Islet of Langerhans (tissue), 1 donor: ENCODE results near the gene SHC4.
A peak's percentile ranks its signal among the peaks of the same experiment; 100 is the strongest.
"Not testable (repeated sequence)": the region's sequence is repeated elsewhere in the genome, so short reads cannot be mapped to it uniquely, and the experiment has no call there.

Experiments
- FAIRE-seq: peaks from one replicate; lab custom pipeline; 2011; peaks lifted over from hg19 to GRCh38; lab: Jason Lieb, UNC

The SHC4 gene, protein sequence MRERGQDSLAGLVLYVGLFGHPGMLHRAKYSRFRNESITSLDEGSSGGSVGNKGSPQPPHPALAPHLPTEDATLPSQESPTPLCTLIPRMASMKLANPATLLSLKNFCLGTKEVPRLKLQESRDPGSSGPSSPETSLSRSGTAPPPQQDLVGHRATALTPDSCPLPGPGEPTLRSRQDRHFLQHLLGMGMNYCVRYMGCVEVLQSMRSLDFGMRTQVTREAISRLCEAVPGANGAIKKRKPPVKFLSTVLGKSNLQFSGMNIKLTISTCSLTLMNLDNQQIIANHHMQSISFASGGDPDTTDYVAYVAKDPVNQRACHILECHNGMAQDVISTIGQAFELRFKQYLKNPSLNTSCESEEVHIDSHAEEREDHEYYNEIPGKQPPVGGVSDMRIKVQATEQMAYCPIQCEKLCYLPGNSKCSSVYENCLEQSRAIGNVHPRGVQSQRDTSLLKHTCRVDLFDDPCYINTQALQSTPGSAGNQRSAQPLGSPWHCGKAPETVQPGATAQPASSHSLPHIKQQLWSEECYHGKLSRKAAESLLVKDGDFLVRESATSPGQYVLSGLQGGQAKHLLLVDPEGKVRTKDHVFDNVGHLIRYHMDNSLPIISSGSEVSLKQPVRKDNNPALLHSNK

DNA sequence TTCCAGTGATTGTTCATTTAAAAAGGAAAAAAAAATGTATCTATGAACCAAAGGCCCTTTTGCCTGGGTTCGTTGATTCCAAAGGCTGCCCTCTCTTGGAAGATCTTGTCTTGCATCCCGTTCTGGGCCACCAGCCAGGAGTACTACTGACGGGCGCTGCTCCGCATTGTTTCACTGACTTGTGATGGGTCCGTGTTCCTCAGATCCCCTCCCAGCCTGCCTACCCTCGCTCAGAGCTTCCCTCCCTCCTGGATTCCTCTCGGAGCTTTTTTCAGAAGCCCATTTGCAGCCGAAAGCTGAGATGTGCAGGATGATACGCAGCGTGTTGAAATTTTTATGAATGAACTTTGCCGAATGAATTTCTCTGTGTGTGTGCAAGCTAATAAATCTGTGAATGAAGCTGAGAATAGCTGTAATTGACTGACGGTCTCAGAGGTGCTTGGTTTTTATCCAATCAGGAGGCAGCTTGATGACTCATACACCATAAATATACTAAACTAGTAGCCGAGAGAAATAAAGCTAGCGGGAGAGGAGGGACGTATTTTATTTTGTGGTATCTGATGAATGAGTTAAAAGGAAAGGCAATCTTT is at the start of gene SHC4:
SHC4 (minus strand) TSS at position 396 of the 590 bp plus-strand sequence. CDS start 904 bp downstream, outside the sequence.
- FAIRE-seq = peak; percentile 79

DNA sequence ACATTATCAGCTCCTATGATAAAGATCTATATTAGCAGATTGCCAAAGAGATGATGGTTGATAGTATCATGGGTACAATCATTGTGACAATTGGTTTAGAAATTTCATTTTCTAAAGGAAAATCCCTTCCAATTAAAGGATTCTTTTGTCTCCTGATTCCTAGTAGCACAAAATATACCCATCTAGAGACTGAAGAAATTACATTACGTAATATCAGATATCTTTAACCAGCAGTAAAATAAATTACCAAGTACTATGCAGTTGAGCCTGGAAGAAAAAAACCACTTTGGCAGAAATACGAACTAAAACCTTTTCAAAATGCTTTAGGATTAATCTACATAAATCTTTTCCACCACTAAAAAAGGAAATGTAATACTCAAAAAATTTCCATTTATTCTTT is 35.6 kb upstream of the SHC4 start:
- FAIRE-seq = no peak

DNA sequence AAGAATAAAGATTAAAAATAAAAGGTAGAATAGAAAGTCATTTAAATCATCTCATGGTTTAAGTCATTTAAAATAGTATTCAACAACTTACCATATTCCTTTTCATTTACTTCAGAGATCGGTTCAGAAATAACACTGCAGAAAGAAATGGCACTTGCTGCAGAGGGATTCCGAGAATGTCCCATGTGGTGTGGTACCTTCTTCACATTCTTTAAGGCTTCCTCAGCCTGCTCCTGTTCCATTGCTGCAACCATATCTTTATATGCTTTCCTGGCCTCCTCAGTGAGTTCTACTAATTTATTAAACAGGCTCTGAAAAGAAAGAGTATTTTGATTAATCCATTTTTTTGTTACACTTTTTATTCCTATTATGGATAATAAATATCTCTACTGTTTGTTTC is 32.6 kb upstream of the SHC4 start:
- FAIRE-seq = no peak

DNA sequence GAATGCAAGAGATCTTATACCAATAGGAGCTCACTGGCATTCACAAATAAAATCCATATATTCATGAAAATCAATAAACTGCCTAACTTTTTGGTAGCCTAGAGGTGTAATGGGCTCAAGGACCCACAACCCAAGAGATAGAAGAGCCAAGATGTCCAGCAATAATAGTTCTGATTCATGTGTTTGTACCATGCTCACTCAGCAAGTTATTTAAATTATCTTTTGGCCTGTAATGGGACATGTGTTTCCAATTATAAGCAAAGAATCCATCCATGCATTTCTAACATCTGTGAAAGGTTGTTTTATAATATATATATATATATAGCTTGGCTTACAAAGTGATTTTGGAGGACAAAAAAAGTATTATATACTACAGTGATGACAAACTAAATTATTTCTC is 29.7 kb upstream of the SHC4 start:
- FAIRE-seq = no peak

DNA sequence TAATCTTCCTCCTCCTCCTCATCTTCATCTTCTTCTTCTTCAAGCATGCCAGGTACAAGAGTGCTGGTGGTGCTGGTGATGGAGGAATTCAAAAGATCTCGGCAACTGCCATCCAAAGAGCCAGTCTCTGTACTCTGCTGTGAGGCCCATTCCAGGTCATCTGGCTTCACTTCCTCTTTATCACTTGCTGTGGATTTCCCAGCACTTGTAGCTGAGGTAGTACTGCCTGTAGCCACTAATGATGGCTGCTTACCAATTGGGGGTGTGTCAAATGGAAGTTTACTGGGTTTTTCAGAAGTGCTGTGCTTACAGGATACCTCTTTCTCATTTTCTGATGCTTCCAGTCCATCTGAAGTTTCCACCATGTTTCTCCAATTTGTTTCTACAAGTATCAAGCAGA is 28.8 kb upstream of the SHC4 start:
- FAIRE-seq = no peak

DNA sequence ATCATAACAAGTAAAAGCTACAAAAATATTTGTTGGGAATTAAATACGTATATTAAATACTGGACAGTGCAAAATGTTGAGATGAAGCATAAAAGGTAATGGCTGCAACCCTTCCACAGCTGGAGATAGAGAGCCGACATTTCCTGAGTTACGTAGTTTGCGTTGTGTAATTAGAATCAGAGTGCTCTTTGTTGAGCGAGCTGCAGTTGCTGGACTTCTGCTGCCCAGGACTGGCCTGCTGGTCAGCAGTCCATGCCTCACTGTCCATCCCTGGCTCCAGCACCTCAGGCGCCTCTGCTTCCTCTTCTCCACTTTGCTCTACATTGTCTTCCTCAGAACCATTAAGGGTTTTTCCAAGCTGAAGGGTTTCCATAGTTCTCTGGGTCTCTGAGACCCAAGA is 28.4 kb upstream of the SHC4 start:
- FAIRE-seq = no peak

DNA sequence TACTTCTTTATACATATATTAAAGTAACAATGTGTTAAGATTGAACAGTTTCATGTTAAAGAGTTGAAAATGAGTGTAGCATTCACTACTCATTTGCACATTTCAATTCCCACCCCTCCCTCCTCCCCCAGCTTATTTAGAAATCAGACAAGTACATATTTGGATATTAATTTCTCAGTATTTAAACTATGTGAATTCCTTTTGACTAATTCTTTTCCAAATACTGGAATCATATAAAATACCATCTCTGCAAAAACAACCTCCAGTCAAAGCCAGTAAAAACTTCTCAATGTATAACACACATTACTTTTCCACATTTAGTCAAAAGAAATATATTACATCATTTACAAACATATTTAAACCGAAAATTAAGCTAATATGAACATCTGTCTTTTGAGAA is 25.5 kb upstream of the SHC4 start:
- FAIRE-seq = no peak

DNA sequence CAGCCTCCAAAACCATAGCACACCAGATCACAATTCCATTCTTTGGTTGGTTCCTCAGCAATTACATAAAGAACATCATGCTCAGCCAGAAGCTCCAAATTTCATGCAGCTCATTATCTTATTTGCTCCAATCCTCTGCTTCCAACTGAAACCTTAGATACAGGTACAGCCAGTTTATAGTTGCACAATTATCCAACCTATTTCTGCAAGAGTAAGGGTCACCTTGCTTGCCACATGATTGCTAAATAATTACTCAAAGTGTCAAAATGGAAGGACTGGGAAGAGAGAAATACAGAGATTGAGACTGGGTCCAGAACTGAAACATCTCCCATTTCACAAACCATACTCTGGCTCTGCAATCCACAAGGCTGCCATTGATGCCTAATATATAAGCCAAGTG is 23.4 kb upstream of the SHC4 start:
- no peak for FAIRE-seq

DNA sequence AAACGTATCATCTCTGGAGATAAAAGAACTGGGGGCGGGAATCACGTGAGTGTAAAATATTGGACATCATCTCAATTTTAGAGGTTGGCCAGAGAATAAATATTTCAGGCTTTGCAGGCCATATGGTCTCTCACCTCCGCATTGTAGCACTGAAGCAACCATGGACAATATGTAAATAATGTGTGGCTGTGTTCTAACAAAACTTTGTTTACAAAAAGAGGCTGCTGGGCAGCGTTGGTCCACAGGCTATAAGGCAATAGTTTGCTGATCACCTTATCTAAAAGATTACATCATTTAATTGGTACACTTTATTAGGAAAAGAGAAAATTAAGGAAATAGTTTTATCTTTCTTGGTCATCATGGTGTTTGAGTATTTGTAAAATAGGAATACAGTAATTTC is 22.5 kb upstream of the SHC4 start:
- no peak for FAIRE-seq

DNA sequence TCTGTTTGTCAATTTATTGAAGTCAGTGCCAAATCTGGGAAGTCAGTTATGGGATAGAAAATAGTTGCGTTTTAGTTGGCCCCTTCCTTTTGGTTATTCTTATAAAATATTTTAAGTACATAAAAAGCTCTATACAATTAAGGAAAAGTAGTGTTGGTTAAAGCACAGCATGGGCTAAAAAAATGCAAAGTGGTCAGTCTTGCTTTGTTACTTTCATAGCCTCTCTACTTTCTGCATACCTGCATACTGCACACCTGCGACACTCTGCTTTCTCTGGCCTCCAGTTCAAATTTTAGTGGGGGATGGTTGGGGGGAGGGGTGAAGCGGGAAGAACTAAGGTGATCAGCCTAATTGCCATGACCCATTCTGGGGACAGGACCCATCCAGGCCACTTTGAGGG is 21.8 kb upstream of the SHC4 start:
- FAIRE-seq = no peak

DNA sequence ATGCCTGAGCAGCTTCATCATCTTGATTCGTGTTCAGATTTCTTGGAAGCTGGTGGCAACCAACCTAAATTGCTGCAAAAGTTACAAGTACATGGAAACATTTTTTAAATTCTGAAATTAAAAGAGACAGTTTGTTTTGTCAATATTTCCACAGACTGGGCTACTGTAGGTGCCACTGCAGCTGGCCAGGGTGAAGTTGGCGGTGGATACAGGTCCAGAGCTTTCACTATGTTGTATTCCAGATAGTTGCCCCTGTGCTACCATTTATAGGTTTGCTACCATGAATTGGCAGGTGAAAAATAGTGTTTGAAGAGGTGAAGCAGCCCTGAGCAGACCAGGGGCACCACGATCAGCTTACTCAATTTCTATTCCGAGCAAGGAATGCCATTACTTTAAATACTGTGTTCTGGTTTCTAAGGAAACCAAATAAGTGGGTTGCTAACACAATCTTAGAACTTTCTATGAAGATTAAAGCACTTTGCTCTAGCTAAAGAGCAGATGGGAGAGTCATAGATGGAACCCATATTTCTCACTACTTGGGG is 21.2 kb upstream of the SHC4 start:
- FAIRE-seq = no peak

DNA sequence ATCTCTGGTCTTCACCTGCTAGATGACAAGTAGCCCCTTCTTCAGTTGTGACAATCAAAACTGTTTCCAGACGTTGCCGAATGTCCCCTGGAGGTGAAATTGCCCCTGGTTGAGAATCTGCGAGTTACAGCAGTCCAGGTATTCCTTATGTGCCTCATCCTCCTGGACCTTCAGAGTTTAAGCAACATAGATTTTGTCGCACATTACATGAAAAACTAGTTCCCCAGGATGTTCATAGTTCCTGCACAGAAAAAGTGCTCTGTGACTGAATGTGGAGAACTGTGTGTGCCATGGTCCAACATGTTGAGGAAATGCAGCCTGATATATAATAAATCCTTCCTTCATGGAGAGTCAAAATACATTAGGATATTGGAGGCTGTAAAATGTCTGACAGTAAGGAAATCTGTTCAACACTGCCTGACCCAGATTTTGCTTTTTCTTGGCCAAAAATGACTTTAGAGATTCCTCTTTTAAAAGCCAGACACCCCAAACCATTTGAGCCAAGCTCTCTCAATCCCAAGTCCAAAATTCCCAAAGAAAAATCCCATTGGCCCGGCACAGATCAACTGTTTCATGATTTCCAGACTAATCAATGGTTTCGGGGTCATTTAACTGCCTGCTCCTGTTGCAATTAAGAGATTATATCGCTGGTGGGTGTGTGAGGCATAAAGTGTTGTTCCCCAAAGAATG is 20.4 kb upstream of the SHC4 start:
- no peak for FAIRE-seq

DNA sequence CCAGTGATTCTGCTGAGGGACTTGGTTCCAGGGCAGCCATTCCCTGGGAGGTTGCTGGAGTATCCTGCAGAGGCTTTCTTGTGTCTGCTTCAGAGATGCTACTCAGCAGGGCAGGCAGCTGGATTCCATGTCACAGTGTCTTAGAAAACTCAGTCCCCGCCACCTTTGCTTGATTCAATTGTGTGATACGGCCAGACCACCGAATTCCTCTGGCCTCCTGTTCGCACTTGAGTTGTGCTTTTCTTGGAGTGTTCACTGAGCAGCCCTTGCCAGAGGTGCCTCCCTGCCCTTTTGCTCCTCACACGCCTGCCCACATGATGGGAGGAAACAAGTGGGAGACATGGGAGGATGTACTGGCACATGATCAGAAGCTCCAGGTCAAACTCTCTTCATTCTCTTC is 19.6 kb upstream of the SHC4 start:
- FAIRE-seq = no peak

DNA sequence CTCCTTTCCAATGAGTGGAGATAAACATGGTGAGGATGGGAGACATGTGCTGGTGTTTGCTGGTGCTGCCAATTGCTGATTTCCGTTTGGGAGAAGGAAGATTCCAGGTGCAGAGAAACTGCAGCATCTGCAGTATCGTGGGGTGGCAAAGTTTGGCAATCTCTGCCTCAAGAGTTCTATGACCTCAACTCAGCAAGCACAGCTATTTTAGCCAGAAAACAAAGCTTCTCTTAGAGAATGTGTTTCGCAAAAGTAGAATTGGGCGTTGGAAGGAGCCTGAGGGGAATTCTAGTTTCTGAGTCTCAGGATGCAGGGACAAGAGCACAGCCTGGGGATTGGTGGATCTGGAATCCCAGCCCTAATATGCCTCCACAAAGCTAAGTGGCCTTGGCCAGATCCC is 18.2 kb upstream of the SHC4 start:
- FAIRE-seq = no peak

DNA sequence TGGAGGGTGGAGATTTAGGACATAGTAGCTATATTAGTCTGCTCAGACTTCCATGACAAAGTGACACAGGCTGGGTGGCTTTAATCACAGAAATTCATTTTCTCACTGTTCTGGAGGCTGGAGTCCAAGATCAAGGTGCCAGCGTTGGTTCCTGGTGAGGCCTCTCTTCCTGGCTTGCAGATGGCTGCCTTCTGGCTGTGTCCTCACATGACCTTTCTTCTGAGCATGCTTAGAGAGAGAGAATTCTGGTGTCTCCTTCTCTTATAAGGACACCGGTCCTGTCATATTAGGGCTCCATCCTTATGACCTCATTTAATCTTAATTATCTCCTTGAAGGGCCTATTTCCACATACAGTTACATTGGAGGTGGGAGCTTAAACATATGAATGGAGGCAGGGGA is 14.9 kb upstream of the SHC4 start:
- no peak for FAIRE-seq

DNA sequence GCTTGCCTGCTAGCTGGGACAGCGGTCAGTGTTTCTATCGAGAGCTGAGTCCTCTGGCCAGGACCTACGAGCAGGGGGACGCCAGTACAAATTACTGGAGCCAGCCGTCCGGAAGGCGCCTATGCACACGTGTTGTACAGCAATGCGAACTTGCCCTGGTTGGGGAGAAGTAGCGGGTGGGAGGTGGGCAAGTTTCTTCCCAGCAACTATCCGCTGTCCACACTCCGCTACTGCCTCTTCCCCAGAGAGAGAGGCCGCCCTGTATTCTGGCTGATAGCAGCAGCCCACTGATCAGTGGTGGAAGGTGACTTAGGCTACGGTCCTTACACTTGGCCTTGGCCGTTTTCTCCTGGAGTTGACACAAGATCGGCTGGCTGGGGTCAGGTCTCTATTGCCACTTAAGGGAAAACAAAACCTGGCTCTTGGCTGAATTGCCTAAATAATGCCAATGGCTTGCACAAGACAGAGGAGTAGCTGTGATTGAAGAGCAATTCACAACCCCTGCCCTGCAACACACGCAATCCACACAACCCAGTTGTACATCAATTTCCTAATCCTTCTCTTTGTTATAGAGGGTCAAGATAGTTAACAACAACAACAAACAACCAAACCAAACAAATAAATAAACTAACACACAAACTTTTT is 12.8 kb upstream of the SHC4 start:
- no peak for FAIRE-seq

DNA sequence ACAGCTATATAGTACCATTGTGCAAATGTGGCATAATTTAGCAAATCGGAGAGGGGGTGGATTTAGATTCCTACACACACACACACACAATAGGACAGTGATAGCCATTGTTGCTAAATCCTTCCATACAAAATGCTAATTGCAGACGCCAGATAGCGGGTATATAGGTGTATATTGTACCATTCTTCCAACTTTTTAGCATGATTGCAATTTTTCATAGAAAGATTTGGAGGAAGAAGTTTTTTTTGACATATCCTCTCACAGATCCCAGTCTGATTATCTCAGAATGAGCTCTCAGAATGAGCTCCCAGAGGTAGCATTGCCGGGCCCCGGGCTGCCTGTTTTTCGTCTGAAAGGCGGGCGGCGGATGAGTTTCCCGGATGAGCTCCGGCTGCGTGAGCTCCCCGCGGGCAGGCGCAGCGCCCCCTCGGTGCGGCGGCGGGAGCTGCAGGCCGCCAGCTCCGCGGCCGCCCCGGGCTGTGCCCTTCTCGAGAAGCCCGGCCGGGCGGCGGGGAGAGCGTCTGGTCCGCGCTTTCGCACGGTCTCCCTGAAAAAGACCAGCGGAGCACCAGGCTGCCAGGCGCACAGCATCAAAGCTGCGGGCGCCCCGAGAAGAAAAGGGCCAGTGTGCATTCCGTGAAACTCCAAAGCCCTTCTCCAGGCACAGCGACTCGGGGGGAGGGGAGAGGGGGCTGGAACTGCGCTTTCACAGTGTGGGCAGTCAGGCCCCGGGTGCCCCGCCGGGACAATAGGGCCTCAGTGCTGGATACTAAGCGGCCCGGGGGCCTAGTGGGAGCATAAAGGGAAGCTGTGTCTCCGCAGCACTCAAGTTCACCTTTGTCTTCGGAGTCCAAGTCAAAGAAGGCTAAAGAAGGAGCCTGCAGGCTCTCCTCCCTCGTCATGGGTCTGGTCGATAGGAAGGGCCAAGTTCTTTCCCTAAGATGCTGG is 12.0 kb upstream of the SHC4 start:
- FAIRE-seq = no peak

DNA sequence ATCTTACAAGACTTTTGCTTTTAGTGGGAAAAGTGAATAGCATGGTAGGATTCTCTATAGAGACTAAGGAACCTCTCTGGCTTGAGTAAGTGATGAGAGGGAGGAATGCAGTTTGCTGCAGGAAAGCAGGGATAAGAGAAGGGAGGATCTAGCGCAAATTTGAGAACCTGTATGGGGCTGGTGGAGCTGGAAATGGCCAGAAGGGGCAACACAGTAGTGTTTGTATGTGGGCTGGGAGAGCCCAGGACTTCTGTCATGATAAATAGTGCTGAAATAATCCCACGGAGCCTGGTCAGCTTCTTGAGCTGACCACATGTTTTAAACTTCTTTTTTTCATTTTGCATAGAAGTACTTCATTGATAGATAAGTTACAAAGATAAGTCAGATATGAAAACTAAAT is 11.2 kb upstream of the SHC4 start:
- no peak for FAIRE-seq

DNA sequence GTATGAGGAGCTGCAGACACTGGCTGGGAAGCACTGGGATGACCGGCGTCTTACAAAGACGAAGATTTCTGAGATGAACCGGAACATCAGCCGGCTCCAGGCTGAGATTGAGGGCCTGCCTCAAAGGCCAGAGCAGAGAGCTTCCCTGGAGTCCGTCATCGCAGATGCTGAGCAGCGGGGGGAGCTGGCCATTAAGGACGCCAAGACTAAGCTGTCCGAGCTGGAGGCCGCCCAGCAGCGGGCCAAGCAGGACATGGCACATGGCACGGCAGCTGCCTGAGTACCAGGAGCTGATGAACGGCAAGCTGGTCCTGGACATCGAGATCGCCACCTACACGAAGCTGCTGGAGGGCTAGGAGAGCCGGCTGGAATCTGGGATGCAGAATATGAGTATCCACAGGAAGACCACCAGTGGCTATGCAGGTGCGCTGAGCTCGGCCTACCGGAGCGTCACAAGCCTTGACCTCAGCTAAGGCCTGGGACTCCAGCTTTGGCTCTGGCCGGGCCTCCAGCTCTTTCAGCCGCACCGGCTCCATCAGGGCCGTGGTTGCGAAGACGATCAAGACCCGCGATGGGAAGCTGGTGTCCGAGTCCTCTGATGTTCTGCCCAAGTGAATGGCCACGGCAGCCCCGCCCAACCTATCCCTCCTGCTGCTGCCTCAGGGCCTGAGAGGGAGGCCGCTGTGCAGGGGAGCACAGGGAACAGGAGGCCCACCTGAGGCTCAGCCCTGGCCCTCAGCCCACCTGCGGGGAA is 9.2 kb upstream of the SHC4 start:
- no peak for FAIRE-seq

DNA sequence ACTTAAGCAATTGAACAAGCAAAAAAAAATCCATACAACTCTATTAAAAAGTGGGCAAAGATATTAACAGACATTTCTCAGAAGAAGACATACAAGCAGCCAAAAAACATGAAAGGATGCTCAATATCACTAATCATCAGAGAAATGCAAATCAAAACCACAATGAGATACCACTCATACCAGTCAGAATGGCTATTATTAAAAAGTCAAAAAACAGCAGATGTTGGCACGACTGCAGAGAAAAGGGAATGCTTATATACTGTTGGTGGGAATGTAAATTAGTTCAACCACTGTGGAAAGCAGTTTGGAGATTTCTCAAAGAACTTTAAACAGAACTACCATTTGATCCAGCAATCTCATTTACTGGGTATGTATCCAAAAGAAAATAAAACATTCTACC is 7.2 kb upstream of the SHC4 start:
- FAIRE-seq = not testable (repeated sequence)
